ENCODE measurements around the gene PTGFR. TPM values are rescaled to one million over a fixed set of nuclear protein-coding genes. Genes with fewer than 3 reads are reported as not detected.

Gene PTGFR
- total RNA-seq, 2 experiments from 2014 or later = not detected

DNA sequence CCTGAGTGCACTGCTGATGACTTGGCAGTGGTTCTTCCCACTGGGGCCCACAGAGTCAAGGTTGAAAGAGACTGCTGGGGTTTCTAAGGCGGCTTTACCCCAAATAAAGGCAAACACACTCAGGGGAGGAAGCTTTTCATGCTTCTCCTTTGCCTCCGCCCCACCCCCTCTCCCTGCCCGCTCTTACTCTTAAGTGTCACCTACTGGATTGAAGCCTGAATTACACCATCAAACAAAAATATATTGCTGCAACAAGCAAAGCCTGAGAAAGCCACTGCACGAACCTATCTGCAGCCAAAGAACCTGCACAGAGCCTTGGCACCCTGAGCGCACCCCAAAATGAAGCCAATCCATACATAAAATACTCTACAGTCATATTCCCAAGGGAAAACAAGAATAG lies 63.1 kb downstream of the PTGFR start:
- no peak for TF ChIP-seq EZH2phosphoT487 (IDR thresholded peaks at IDR 0.05; ENCODE audit: borderline replicate concordance, low read depth, low read length)
- TF ChIP-seq, protein P1, sequence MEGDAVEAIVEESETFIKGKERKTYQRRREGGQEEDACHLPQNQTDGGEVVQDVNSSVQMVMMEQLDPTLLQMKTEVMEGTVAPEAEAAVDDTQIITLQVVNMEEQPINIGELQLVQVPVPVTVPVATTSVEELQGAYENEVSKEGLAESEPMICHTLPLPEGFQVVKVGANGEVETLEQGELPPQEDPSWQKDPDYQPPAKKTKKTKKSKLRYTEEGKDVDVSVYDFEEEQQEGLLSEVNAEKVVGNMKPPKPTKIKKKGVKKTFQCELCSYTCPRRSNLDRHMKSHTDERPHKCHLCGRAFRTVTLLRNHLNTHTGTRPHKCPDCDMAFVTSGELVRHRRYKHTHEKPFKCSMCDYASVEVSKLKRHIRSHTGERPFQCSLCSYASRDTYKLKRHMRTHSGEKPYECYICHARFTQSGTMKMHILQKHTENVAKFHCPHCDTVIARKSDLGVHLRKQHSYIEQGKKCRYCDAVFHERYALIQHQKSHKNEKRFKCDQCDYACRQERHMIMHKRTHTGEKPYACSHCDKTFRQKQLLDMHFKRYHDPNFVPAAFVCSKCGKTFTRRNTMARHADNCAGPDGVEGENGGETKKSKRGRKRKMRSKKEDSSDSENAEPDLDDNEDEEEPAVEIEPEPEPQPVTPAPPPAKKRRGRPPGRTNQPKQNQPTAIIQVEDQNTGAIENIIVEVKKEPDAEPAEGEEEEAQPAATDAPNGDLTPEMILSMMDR (conservative IDR thresholded peaks at IDR 0.05; ENCODE audit: low read length) = peak; percentile 52
- no peaks in the 10 kb centered on the region for H3K9me3 ChIP-seq (ENCODE audit: low read length)
- no peak overlapping the region for H3K4me3 ChIP-seq (ENCODE audit: low read depth, low read length, poor library complexity, severe bottlenecking)
- H3K9me2 ChIP-seq (ENCODE audit: insufficient read depth, low read length) = no peaks in the 10 kb centered on the region
- H3K79me2 ChIP-seq (ENCODE audit: insufficient read depth, low read depth, low read length) = no peaks in the 10 kb centered on the region
- POLR2A ChIA-PET = no interaction called here
- CTCF ChIA-PET (ENCODE audit: unreplicated experiment) = no interaction called here
- BruUV-seq (replicated peaks) = no TSS peak
- H3K36me3 ChIP-seq (ENCODE audit: insufficient read depth, low read length) = no peaks in the 10 kb centered on the region
- no peak overlapping the region for H2AFZ ChIP-seq (ENCODE audit: low read length)
- intact Hi-C loops (cut with micrococcal nuclease; ENCODE audit: unreplicated experiment) = no loop called here
- no peak overlapping the region for H3K27ac ChIP-seq (ENCODE audit: low read depth, low read length, poor library complexity, severe bottlenecking)
- H4K20me1 ChIP-seq (ENCODE audit: insufficient read depth, low read length) = no peaks in the 10 kb centered on the region
- H3K4me1 ChIP-seq (ENCODE audit: insufficient read depth, low read length, poor library complexity, severe bottlenecking) = no peaks in the 10 kb centered on the region
- H3K4me2 ChIP-seq (ENCODE audit: low read length) = no peak overlapping the region
- peak; percentile 5 for DNase-seq (ENCODE audit: low spot score)

DNA sequence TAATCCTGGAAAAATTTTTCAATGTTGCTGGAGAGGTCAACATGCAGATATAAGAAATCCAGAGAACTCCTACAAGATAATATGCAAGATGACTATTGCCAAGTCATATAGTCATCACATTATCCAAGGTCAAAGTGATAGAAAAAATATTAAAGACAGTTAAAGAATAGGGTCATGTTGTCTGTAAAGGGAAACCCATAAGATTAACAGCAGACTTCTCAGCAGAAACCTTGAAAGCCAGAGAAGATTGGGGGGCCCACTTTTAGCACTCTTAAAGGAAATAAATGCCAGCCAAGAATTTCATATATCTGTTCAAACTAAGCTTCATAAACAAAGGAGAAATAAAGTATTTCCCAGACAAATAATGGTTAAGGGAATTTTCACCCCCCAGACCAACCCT lies 64.1 kb downstream of the PTGFR start:
- Histone ChIP-seq H3K79me2 (ENCODE audit: insufficient read depth, low read depth, low read length) (no peaks in the 10 kb centered on the region), H3K27ac (ENCODE audit: low read depth, low read length, poor library complexity, severe bottlenecking) (no peak overlapping the region), H3K4me3 (ENCODE audit: low read depth, low read length, poor library complexity, severe bottlenecking) (no peak overlapping the region), H3K9me3 (ENCODE audit: low read length) (no peaks in the 10 kb centered on the region), H3K36me3 (ENCODE audit: insufficient read depth, low read length) (no peaks in the 10 kb centered on the region), H2AFZ (ENCODE audit: low read length) (no peak overlapping the region), H3K4me1 (ENCODE audit: insufficient read depth, low read length, poor library complexity, severe bottlenecking) (no peaks in the 10 kb centered on the region), H4K20me1 (ENCODE audit: insufficient read depth, low read length) (no peaks in the 10 kb centered on the region), H3K4me2 (ENCODE audit: low read length) (no peak overlapping the region), H3K9me2 (ENCODE audit: insufficient read depth, low read length) (no peaks in the 10 kb centered on the region)
- POLR2A ChIA-PET = no interaction called here
- no peak for DNase-seq (ENCODE audit: low spot score)
- intact Hi-C loops (cut with micrococcal nuclease; ENCODE audit: unreplicated experiment) = no loop called here
- BruUV-seq (replicated peaks) = no TSS peak
- CTCF ChIA-PET (ENCODE audit: unreplicated experiment) = no interaction called here
- TF ChIP-seq, protein P1 (conservative IDR thresholded peaks at IDR 0.05; ENCODE audit: low read length) = no peak
- TF ChIP-seq EZH2phosphoT487 (IDR thresholded peaks at IDR 0.05; ENCODE audit: borderline replicate concordance, low read depth, low read length) = no peak

DNA sequence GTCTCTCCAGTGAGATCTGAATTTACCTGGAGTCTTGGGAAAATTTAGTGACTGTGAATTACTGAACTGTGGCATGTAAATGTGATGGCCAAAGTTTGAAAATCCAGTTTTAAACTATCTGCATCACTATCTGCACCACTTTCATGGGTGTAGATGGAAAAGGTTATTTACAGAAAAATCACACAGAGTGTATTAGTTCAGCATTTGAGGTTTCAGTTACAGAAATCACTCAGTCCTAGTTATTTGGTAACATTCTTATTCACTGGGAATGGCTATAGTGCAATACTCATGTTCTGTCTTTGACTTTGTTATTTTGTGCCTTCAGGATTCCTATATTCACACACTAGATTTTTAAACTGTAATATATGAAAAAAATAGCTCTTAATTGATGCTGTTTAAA lies 68.9 kb downstream of the PTGFR start:
- TF ChIP-seq EZH2phosphoT487 (IDR thresholded peaks at IDR 0.05; ENCODE audit: borderline replicate concordance, low read depth, low read length) = no peak
- TF ChIP-seq, protein P1 (conservative IDR thresholded peaks at IDR 0.05; ENCODE audit: low read length) = no peak
- H3K4me2 ChIP-seq (ENCODE audit: low read length) = no peak overlapping the region
- CTCF ChIA-PET (ENCODE audit: unreplicated experiment) = no interaction called here
- no peak for DNase-seq (ENCODE audit: low spot score)
- H3K27ac ChIP-seq (ENCODE audit: low read depth, low read length, poor library complexity, severe bottlenecking) = no peak overlapping the region
- intact Hi-C loops (cut with micrococcal nuclease; ENCODE audit: unreplicated experiment) = no loop called here
- POLR2A ChIA-PET = interaction anchor here (0.7 kb wide), 1 partner anchor 552 kb away, joined by 4 read pairs; no protein-coding TSS in a partner anchor
- no TSS peak for BruUV-seq (replicated peaks)
- no peaks in the 10 kb centered on the region for H4K20me1 ChIP-seq (ENCODE audit: insufficient read depth, low read length)
- H3K4me1 ChIP-seq (ENCODE audit: insufficient read depth, low read length, poor library complexity, severe bottlenecking) = no peaks in the 10 kb centered on the region
- no peak overlapping the region for H2AFZ ChIP-seq (ENCODE audit: low read length)
- no peaks in the 10 kb centered on the region for H3K79me2 ChIP-seq (ENCODE audit: insufficient read depth, low read depth, low read length)
- H3K4me3 ChIP-seq (ENCODE audit: low read depth, low read length, poor library complexity, severe bottlenecking) = no peak overlapping the region
- H3K9me3 ChIP-seq (ENCODE audit: low read length) = no peaks in the 10 kb centered on the region
- H3K36me3 ChIP-seq (ENCODE audit: insufficient read depth, low read length) = no peaks in the 10 kb centered on the region
- H3K9me2 ChIP-seq (ENCODE audit: insufficient read depth, low read length) = no peaks in the 10 kb centered on the region

All from OCI-LY7 (cell line).